Upper lobe of left lung (tissue), 6 donors: Measurements from ENCODE around the gene HPCAL1. TPM values are rescaled to one million over a fixed set of nuclear protein-coding genes. Genes with fewer than 3 reads are reported as not detected.

Experiments
- ATAC-seq, 2 donors: fragments of 200-7000 bp; cut with Tn5 transposase; one replicate each; pipeline ENCODE4 v1.9.1; 2022; ENCODE audit warnings: mild to moderate bottlenecking in 2 of 2, moderate library complexity in 2 of 2; ENCODE audit not compliant: low FRiP score in 2 of 2
- DNase-seq, 2 donors: peaks; one replicate each; pipeline ENCODE4 v3.0.0-alpha.2; 2019 to 2020
- H3K27ac ChIP-seq, 4 donors: fragments of 200-600 bp; sonication (generic); one replicate each; pipeline ENCODE4 v1.5.1; 2016 to 2019
- H3K27me3 ChIP-seq, 4 donors: fragments of 200-600 bp; sonication (generic); one replicate each; pipeline ENCODE4 v1.5.1; 2017 to 2019
- H3K36me3 ChIP-seq, 4 donors: fragments of 200-600 bp; sonication (generic); one replicate each; pipeline ENCODE4 v1.5.1; 2016 to 2019
- H3K4me1 ChIP-seq, 4 donors: fragments of 200-600 bp; sonication (generic); one replicate each; pipeline ENCODE4 v1.5.1; 2018 to 2019
- H3K4me3 ChIP-seq, 4 donors: fragments of 200-600 bp; sonication (generic); one replicate each; pipeline ENCODE4 v1.5.1; 2017 to 2019; ENCODE audit warnings: mild to moderate bottlenecking in 2 of 4, moderate library complexity in 1 of 4
- H3K9me3 ChIP-seq, 4 donors: fragments of 200-600 bp; sonication (generic); one replicate each; pipeline ENCODE4 v1.5.1; 2018 to 2019
- CTCF ChIP-seq, 6 experiments: fragments of 450-650 bp in 4 of 6; fragments of 200-600 bp in 2 of 6; sonication (generic) in 2 of 6; IDR thresholded peaks; one replicate each; pipeline ENCODE4 v1.5.1; 2016 to 2019; ENCODE audit warnings: antibody characterized with exemption in 6 of 6
- EP300 ChIP-seq, 4 donors: sonication (generic); formaldehyde crosslinking; IDR thresholded peaks; one replicate each; pipeline ENCODE4 v1.5.1; 2017; ENCODE audit warnings: antibody characterized with exemption in 4 of 4, control low read depth in 2 of 4
- POLR2A ChIP-seq, 4 donors: fragments of 450-650 bp; IDR thresholded peaks; one replicate each; pipeline ENCODE4 v1.5.1; 2016 to 2017; ENCODE audit warnings: antibody characterized with exemption in 4 of 4, mild to moderate bottlenecking in 2 of 4
- POLR2AphosphoS5 ChIP-seq, 2 donors: sonication (generic); formaldehyde crosslinking; IDR thresholded peaks; one replicate each; pipeline ENCODE4 v1.5.1; 2017; ENCODE audit warnings: antibody characterized with exemption in 2 of 2
- WGBS, 2 donors: methylation state at CpG; one replicate each; pipeline ENCODE4 v1.1.5; 2017 to 2018; 5-methylcytosine and 5-hydroxymethylcytosine counted together
- total RNA-seq, 6 donors: library from RNA; depleted of rRNA in 4 of 6; stranded (reverse); fragments of >200 nt in 4 of 6; gene quantifications; one replicate each; pipeline versions ENCODE4 v1.1.0 to v1.2.1, GENCODE V29; 2016 to 2021
- donor health status: DM: no; HTN: no; CAD: no; lungs with moderate emphysema.
- donor health status: DM: no; HTN: yes; CAD: no; lungs with severe emphysema.

Gene HPCAL1
- total RNA-seq, 6 donors from 2014 or later: 131 to 481 (median 261) TPM

DNA sequence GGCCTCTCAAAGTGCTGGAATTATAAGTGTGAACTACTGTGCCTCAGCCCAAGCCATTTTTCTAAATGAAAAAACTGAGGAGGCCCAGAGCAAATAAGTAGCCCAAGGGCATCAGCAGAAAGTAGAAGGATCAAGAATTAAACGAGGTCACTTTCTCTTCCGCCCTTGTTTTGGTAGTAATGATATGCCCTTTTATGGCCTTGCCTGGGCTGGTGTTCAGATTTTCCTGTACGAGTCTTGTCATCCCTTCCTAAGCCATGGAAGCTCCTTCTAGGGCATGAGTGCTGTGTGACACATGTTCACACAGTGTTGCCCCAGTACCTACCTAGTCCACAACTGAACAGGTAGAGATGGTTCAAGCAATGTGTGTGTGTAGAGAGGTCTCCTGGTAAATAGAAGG, 6.6 kb downstream of the HPCAL1 start:
- TF ChIP-seq POLR2AphosphoS5 (IDR thresholded peaks at IDR 0.05) (no peak), POLR2A (IDR thresholded peaks at IDR 0.05) (no peak), CTCF (IDR thresholded peaks at IDR 0.05) (no peak), EP300 (IDR thresholded peaks at IDR 0.05) (no peak)
- H3K9me3 ChIP-seq: no peaks in the 10 kb centered on the region
- DNase-seq (no peak), ATAC-seq (no peak)
- H3K4me1 ChIP-seq: peaks cover 37 to 56% (median 39%) of the 10 kb centered on the region in 4 donors
- peaks cover 0 to 3% (median 0%) of the 10 kb centered on the region in 4 donors for H3K36me3 ChIP-seq
- no peak overlapping the region for H3K27ac ChIP-seq
- H3K4me3 ChIP-seq: no peak overlapping the region
- no peaks in the 10 kb centered on the region for H3K27me3 ChIP-seq
- WGBS, 2 donors: 68 to 77% methylated on average over 3 of the region's 3 CpGs

GRCh38 chr2:10310309-10310888, 7.7 kb downstream of the HPCAL1 start:
- ATAC-seq: no peak
- WGBS, 2 donors: 87 to 96% methylated on average over 14 of the region's 14 CpGs
- DNase-seq: no peak
- Histone ChIP-seq H3K36me3 (peaks cover 0 to 3% (median 0%) of the 10 kb centered on the region in 4 donors), H3K4me3 (no peak overlapping the region), H3K9me3 (no peaks in the 10 kb centered on the region), H3K27ac (no peak overlapping the region), H3K27me3 (no peaks in the 10 kb centered on the region), H3K4me1 (peaks cover 28 to 45% (median 29%) of the 10 kb centered on the region in 4 donors)
- TF ChIP-seq POLR2AphosphoS5 (IDR thresholded peaks at IDR 0.05) (no peak), EP300 (IDR thresholded peaks at IDR 0.05) (no peak), POLR2A (IDR thresholded peaks at IDR 0.05) (no peak), CTCF (IDR thresholded peaks at IDR 0.05) (no peak)

GRCh38 chr2:10311736-10312135, 9.0 kb downstream of the HPCAL1 start:
- TF ChIP-seq EP300 (IDR thresholded peaks at IDR 0.05) (no peak), POLR2AphosphoS5 (IDR thresholded peaks at IDR 0.05) (no peak), POLR2A (IDR thresholded peaks at IDR 0.05) (no peak), CTCF (IDR thresholded peaks at IDR 0.05) (no peak)
- no peaks in the 10 kb centered on the region for H3K27me3 ChIP-seq
- H3K4me1 ChIP-seq: peaks cover 15 to 31% (median 26%) of the 10 kb centered on the region in 4 donors

DNA sequence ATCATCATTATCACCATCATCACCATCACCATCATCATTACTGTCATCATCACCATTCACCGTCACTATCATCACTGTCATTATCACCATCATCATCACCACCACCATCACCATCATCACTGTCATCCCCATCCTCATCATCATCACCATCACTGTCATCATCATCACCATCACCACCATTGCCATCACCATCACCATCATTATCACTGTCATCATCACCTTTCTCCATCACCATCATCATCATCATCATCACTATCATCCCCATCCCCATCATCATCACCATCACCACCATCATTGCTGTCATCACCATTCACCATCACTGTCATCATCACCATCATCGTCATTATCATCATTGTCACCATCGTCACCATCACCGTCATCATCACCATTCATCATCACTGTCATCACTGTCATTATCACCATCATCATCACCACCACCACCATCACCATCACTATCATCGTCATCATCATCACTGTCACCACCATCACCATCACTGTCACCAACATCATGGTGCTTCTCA, 9.8 kb downstream of the HPCAL1 start:
- WGBS, 2 donors: 91 to 93% methylated on average over 5 of the region's 5 CpGs
- ATAC-seq (no peak), DNase-seq (no peak)
- TF ChIP-seq EP300 (IDR thresholded peaks at IDR 0.05): no peak
- TF ChIP-seq POLR2AphosphoS5 (IDR thresholded peaks at IDR 0.05): no peak
- TF ChIP-seq CTCF (IDR thresholded peaks at IDR 0.05): no peak
- TF ChIP-seq POLR2A (IDR thresholded peaks at IDR 0.05): no peak
- Histone ChIP-seq H3K27me3 (no peaks in the 10 kb centered on the region), H3K4me1 (peaks cover 7 to 24% (median 19%) of the 10 kb centered on the region in 4 donors), H3K9me3 (no peaks in the 10 kb centered on the region), H3K27ac (no peak overlapping the region), H3K36me3 (peaks cover 0 to 3% (median 0%) of the 10 kb centered on the region in 4 donors), H3K4me3 (no peak overlapping the region)

More at GRCh38 chr2:10311736-10312135, 9.0 kb downstream of the HPCAL1 start:
- peaks cover 0 to 3% (median 0%) of the 10 kb centered on the region in 4 donors for H3K36me3 ChIP-seq
- no peak for DNase-seq
- no peak overlapping the region for H3K4me3 ChIP-seq
- no peaks in the 10 kb centered on the region for H3K9me3 ChIP-seq
- WGBS, 2 donors: 72 to 84% methylated on average over 4 of the region's 4 CpGs
- H3K27ac ChIP-seq: no peak overlapping the region
- ATAC-seq: no peak
